Hematopoietic multipotent progenitor cell treated with erythropoietin and hydrocortisone succinate and interleukin-3 and kit ligand, for 6 days (in vitro differentiated cells): ENCODE results near the gene SPG21.

Source experiments
- DNase-seq: peaks from one replicate; pipeline ENCODE4 v3.0.0-alpha.2; 2015

The SPG21 gene

DNA sequence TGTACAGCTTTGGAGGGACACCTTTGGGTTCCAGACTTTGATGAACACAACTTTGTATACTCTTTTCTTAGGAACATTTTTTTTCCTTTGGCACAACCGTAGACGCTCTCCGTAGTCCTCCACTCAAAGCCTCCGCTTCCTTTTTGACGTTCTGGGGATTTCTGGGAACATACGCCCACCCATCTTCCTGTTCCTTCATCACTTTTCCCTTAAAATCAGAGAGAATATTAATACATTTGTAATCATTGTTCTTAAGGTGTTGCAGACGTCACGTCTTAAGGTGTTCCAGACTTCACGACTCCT is 405 bp upstream of the SPG21 start:
- no peak for DNase-seq

DNA sequence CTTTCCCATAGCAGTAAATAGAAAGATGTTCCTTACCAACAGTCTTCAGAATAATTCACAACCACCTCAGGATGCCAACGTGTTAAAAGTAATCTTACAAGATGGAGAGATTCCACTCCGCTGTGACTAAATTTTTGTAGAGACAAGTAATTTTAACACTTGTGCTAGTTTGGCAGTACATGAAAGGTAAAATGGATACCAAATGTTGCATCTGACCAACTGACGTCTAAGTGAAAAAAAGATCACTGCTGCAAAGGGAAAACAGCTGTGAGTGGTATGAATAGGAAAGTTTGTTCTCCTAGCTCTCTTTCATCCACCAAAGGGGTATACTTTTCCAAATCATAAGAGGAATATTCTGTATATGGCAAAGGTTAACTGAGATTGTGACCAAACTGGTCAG is 2.6 kb downstream of the SPG21 start:
- DNase-seq = no peak

DNA sequence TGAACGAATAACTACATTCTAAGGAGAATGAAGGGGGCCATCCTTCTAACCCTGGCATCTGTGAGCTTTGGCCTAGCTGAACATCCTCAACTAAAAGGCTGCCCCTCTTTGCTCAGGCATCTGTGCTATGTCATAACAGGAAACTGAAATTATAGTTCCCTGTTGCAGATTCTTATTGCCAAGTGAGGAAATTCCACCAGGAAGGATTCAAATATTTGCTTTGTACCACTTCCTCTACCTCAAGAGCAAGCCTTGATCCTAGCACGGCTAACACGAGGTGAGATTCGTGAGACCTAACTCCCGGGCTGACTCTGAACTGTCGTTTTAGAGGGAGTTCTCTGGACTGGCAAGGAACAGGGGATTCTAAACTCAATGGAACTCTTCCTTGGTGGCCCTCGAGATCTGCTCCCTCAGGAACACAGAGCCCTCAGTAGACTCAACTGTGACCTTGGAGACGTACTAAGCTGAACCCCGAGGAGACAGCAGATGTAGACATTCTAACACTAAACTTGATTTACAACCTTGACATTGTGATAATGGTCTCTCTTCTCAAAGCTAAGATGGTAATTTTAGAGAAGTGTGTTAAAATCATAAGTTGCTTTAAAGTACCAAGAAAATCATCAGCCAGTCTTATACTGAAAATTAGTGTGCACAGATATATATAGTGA is 4.2 kb downstream of the SPG21 start:
- DNase-seq = peak; percentile 27

- DNase-seq = no peak
These were observed 7.2 kb downstream of the SPG21 start for GRCh38 chr15:64982472-64982871.

DNA sequence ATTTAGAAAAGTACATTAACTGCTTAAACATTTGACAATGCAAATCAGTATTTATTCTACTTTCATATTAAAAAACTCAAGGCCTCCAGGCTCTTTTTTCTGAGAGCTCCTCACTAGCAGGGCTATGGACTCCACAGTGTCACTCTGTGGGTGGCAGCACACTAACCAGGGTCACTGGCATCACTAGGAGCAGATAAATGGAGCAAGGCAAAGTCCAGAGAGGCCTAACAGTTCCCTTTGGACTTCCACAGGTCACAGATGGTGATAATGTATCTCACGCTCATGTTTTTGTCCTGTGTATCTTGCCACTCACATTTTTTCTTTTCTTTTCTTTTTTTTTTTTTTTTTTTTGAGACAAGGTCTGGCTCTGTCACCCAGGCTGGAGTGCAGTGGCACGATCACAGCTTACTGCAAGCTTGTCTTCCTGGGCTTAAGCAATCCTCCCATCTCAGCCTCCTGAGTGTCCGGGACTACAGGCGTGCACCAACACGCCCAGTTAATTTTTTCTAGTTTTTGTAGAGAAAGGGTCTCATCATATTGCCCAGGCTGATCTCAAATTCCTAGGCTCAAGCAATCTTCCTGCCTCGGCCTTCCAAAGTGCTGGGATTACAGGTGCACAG is 7.8 kb downstream of the SPG21 start:
- no peak for DNase-seq

DNA sequence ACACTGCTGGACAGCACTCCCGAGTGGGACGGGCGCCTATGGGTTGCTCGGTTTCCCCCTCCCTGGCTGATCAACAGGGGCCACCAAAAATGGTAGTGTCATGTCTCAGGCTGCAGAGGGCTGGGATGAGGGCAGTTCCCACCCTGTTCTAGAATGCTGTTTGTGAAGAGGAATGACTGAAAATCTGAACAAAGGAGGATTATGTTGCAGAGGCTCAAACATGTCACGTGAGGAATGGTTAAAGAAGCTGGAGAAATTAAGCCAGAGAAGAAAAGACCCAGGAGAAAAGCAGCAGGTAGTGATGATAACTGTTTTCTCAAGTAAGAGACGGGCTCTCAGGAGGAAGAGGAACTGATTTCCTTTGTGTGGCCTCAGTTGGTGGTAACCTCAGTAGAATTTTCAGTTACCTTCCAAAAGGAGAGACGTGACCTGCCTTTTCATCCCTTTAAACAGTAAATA is 10.4 kb downstream of the SPG21 start:
- DNase-seq = no peak

DNA sequence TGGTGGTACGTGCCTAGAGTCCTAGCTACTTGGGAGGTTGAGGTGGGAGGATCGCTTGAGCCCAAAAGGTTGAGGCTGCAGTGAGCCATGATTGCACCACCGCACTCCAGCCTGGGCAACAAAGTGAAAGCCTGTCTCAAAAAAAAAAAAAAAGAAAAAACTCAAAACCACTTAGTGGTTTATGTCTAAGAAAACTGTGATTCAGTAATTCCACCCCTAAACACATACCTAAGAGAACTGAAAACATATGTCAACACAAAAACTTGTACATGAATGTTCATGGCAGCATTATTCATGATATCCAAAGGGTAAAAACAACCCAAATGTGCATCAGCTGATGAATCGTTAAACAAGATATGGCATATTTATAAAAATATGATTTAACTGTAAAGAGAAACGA is 14.3 kb downstream of the SPG21 start:
- DNase-seq = no peak

- DNase-seq = no peak
These were observed 19.0 kb downstream of the SPG21 start for GRCh38 chr15:64970698-64971097.

DNA sequence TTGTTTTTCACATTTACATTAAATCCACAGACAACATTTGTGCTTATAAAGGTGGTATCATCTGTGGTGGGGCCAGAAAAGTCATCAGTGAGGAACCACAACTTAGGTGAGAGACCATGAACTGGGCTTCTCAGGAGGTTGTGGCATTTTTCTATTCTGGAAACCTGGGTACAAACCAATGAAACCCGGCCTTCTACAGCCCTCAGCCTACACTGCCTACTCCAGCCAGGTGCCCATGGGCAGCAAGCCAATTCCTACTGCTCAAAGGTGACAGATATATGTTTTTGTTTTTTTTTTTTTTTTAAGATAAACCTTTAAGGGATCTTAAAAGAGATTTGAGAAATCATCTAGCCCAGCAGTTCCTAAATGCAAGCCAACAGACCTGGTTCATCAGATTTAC is 20.3 kb downstream of the SPG21 start:
- DNase-seq = no peak

DNA sequence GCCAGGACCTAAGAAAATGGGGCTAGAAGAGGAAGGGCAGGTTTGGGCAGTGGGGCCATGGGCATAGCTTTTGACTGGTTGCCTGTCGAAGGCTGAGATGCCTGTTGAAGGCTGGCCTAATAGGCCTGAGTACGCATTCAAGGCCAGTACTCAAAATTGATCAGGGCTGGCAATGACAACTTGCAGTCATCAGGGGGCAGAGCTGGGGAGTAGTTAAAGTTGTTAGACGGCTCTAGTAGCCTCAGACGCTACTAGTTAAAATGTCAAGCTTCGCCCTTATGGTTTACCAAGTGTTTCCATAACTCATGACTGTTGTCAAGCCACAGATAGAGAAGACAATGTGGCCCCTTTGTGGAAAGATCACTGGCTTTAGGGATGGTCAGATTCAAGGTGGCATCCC is 28.7 kb downstream of the SPG21 start:
- no peak for DNase-seq

- DNase-seq = no peak
These were observed 29.6 kb downstream of the SPG21 start for GRCh38 chr15:64960153-64960552.

DNA sequence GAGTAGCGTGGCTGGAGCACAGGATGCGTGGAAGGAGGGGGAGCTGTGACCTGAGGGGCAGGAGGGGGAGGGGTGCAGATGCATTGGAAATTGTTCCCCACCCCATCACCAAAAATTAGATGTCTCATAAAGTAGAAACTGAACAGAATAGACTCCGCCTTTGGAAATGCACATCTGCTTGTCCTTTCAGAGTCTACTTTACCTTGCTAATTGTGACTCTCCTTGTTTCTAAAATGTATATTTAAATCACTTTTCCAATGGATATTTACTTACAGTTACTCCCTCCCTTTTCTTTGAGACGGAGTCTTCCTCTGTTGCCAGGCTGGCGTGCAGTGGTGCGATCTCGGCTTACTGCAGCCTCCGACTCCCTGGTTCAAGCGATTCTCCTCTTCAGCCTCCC is 30.6 kb downstream of the SPG21 start:
- DNase-seq = no peak

DNA sequence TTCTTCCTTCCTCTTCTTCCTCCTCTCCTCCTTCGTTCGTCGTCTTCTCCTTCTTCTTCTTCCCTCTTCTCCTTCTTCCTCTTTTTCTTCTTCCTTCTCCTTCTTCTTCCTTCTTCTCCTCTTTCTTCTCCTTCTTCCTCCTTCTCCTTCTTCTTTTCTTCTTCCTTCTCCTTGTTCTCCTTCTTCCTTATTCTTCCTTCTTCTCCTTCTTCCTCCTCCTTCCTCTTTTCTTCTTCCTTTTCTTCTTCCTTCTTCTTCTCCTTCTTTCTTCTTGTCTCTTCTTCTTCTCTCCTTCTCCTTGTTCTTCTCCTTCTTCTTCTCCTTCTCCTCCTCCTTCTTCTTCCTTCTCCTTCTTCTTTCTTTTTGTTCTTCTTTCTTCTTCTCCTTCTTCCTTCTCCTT is 35.3 kb downstream of the SPG21 start:
- no peak for DNase-seq

DNA sequence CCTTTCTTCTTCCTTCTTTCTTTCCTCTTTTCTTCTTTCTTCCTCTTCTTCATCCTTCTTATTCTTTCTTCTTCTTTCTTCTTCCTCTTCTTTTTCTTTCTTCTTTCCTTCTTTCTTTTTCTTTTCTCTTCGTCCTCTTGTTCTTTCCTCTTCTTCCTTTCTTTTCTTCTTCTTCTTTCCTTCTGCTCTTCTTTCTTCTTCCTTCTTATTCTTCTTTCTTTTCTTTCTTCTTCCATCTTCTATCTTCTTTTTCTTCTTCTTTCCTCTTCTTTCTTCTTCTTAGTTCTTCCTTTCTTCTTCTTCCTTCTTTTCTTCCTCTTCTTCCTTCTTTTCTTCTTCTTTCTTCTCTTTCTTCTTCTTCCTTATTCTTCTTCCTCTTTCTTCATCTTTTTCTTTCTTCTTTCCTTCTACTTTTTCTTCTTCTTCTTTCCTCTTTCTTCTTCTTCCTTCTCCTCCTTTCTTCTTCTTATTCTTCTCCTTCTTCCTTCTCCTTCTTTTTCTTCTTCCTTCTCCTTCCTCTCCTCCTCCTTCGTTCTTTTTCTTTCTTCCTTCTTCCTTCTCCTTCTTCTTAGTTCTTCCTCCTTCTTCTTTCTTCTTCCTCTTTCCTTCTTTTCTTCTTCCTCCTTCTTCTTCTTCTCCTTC is 37.8 kb downstream of the SPG21 start:
- DNase-seq = no peak

GRCh38 chr15:64950888-64951287 is 38.8 kb downstream of the SPG21 start:
- peak; percentile 10 for DNase-seq

DNA sequence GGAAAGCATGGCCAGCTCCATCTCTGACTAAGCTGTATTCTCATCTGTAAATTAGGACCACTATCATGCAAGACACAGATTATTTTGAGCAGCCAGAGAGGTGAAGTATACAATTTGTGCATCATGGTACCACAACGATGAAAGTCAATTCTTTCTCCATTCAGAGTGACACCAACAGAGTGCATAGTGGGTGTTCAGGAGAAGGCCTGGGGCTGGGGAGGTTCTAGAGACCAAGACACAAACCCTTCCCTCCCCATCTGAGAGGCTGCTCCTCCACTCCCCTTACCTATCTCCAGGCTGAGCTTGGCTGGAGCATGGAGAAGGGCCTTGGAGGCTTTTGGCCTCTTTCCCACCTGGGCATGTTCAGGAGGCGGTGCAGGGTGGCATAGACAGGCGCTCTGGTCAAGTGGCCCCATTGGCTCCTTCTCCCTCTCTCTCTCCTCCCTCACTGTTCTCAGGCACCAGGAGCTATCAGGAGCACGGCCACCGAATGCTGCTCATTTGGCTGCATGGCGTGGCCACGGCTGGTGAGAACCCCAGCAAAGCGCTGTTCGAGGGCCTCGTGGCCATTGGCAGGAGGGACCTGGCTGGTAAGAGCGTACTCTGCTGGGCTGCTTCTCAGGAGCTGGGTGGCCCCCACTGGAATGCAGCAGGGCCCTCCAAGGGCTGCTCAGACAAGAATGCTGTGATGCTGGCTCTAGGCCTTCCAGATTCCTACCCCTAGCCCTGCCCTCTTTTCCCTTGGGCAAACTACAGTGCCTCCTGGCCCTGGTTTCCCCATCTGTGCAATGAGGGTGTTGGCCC is 40.1 kb downstream of the SPG21 start:
- DNase-seq = no peak

- no peak for DNase-seq
These were observed 40.8 kb downstream of the SPG21 start for GRCh38 chr15:64948916-64949315.

DNA sequence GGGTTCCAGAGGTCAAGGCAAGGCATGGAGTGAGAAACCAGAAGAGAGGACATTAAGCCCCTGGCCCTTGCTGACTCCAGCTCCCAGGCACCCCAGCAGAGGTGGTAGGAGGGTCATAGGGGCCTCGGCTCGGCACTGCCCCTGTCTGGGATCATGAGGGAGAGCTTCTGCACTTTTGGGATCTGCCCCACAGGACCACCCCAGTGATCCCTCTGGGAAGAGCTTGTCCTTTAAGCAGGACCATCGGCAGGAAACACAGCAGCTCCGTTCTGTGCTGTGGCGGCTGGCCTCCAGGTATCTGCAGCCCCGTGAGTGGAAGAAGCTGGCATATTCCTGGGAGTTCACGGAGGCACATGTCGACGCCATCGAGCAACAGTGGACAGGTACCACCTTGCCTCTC is 42.5 kb downstream of the SPG21 start:
- DNase-seq = no peak

DNA sequence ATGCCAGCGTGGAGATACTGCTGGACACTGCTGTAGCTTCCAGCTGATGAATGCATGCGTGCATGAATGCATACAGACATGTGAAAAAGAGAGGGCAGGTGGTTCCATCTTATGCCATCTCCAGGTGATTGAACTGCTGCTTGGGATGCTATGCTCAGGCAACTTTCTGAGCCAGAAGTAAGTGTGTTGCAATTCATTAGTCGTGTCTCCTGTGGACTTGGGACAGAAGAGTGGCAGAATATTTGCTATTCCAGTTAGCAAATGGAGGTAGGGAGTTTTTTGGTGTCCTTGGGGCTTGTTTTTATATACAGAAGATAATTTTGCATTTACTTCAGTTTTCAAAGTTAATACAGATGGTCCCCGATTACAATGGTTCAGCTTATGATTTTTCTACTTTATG is 44.8 kb downstream of the SPG21 start:
- no peak for DNase-seq

DNA sequence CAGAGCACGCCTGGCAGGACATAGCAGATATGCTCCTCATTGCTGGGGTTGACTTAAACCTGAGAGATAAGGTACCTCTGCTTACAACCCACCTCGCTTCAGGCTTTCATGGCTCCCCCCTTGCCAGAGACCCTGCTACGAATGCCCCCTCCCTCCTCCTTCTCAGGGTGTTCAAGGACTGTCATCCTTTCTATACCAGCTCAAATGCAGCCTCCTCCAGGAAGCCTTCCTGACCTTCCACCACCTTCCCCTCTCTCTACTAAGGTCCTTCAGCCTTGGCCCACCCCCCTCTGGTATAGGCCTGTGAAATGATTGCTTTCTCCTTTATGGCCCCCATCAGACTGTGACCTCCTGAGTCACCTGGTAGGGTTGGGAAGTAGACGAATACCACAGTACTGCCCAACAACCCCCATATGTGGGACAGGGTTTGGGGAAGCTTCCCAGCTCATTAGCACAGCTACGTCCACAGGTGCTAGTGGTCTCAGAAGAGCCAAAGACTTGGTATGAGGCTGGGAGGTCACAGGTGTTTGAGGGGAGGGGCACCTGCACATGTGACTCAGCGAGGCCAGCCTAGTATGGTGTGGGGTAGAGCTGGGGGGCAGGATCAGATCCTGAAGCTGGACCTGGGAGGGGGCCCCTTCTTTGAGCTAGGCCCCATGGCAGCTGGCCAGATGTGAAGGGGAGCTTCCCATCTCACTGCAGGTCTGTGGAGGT is 46.0 kb downstream of the SPG21 start:
- no peak for DNase-seq

DNA sequence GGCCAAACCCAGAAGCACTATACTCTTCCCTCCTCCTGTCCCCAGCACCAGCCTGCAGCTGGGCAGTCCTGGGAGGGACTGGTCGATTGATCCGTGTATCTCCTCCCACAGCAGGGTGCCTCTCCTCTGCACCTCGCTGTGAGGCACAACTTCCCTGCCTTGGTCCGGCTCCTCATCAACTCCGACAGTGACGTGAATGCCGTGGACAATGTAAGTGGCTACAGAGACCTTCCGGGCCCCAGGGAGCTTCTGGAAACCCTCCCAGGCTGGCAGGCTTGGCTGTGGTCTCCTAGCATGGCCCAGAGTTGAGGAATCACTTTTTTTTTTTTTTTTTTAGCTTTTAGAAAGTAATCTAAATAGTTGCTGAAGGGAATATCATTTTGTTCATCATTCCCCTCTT is 47.4 kb downstream of the SPG21 start:
- no peak for DNase-seq

GRCh38 chr15:64938192-64938591 is 51.5 kb downstream of the SPG21 start:
- DNase-seq = no peak

GRCh38 chr15:64934023-64934422 is 55.7 kb downstream of the SPG21 start:
- DNase-seq = no peak
